B cell (primary cell): Measurements from ENCODE around the gene CYGB. TPM values are rescaled to one million over a fixed set of nuclear protein-coding genes. Genes with fewer than 3 reads are reported as not detected.
A peak's percentile ranks its signal among the peaks of the same experiment; 100 is the strongest.

Experiments
- ATAC-seq: fragments of 200-7000 bp; cut with Tn5 transposase; one replicate; pipeline ENCODE4 v1.10.0; 2021; ENCODE audit warnings: low read depth, mild to moderate bottlenecking, moderate number of reproducible peaks, moderate library complexity
- CTCF ChIA-PET: fragments of 350-600 bp; sonication (Branson Sonifier 250); formaldehyde crosslinking; loops from one replicate; lab custom pipeline; 2021; ENCODE audit warnings: antibody characterized with exemption, inconsistent platforms; lab: Charles Lee
- POLR2A ChIA-PET: fragments of 350-600 bp; sonication (Branson Sonifier 250); formaldehyde crosslinking; loops from one replicate; lab custom pipeline; 2021; ENCODE audit warnings: antibody characterized with exemption; lab: Charles Lee
- DNase-seq: peaks from one replicate; pipeline ENCODE4 v3.0.0; 2013
- H2AFZ ChIP-seq: 2 replicates; pipeline ENCODE4 v1.6.1; 2012; ENCODE audit warnings: mild to moderate bottlenecking, low read depth, low read length; ENCODE audit not compliant: insufficient read depth, poor library complexity, severe bottlenecking
- H3K27ac ChIP-seq, 2 donors: 1 replicate in 1 of 2; 2 replicates in 1 of 2; pipeline ENCODE4 v1.5.1; 2012 to 2013; ENCODE audit warnings: low read length in 2 of 2, mild to moderate bottlenecking in 2 of 2, moderate library complexity in 1 of 2
- H3K27me3 ChIP-seq, 4 experiments: fragments of 200-600 bp in 1 of 4; sonication (generic) in 1 of 4; replicated peaks in 1 of 4; 1 replicate in 2 of 4; 2 replicates in 2 of 4; pipeline versions ENCODE4 v1.6.1 to v1.7.0; 2013 to 2016; ENCODE audit warnings: low read length in 3 of 4, mild to moderate bottlenecking in 2 of 4, mixed read lengths in 1 of 4, moderate library complexity in 1 of 4; ENCODE audit not compliant: insufficient read depth in 4 of 4, control insufficient read depth in 3 of 4; ENCODE audit errors: control extremely low read depth in 1 of 4
- H3K36me3 ChIP-seq, 2 experiments: replicated peaks in 1 of 2; 1 replicate in 1 of 2; 2 replicates in 1 of 2; pipeline versions ENCODE4 v1.6.1 to v1.7.1; 2013; ENCODE audit warnings: low read length in 1 of 2; ENCODE audit not compliant: insufficient read depth in 2 of 2, control insufficient read depth in 1 of 2; ENCODE audit errors: control extremely low read depth in 1 of 2, extremely low read depth in 1 of 2
- H3K4me1 ChIP-seq, 2 donors: fragments of 200-600 bp in 1 of 2; sonication (generic) in 1 of 2; 1 replicate in 1 of 2; 2 replicates in 1 of 2; pipeline versions ENCODE4 v1.5.1 to v1.6.1; 2013 to 2017; ENCODE audit warnings: low read length in 2 of 2; ENCODE audit not compliant: control insufficient read depth in 2 of 2, insufficient read depth in 2 of 2
- H3K4me2 ChIP-seq: replicated peaks from 2 replicates; pipeline ENCODE3; 2012; ENCODE audit warnings: mild to moderate bottlenecking, low read depth, low read length; ENCODE audit not compliant: poor library complexity, severe bottlenecking
- H3K4me3 ChIP-seq, 5 experiments: fragments of 200-600 bp in 1 of 5; sonication (generic) in 1 of 5; 1 replicate in 3 of 5; 2 replicates in 2 of 5; pipeline versions ENCODE4 v1.5.1 to v1.7.0; 2011 to 2016; ENCODE audit warnings: low read length in 4 of 5, mild to moderate bottlenecking in 4 of 5, low read depth in 2 of 5, control low read depth in 1 of 5, moderate library complexity in 1 of 5; ENCODE audit not compliant: insufficient read depth in 1 of 5; ENCODE audit errors: control extremely low read depth in 1 of 5, extremely low read depth in 1 of 5
- H3K79me2 ChIP-seq: fragments of 200-600 bp; sonication (generic); one replicate; pipeline ENCODE4 v1.6.0; 2016; ENCODE audit warnings: low read length; ENCODE audit not compliant: control insufficient read depth, insufficient read depth
- H3K9ac ChIP-seq: fragments of 200-600 bp; sonication (generic); 2 replicates; pipeline ENCODE4 v1.6.1; 2017; ENCODE audit warnings: mild to moderate bottlenecking, low read length, moderate library complexity
- H3K9me3 ChIP-seq, 3 donors: one replicate each; pipeline versions ENCODE4 v1.6.1 to v1.7.1; 2013; ENCODE audit warnings: low read length in 2 of 3; ENCODE audit not compliant: control insufficient read depth in 2 of 3, insufficient read depth in 1 of 3; ENCODE audit errors: control extremely low read depth in 1 of 3
- H4K20me1 ChIP-seq: 2 replicates; pipeline ENCODE4 v1.6.0; 2012; ENCODE audit warnings: mild to moderate bottlenecking, low read length; ENCODE audit not compliant: insufficient read depth, control insufficient read depth, poor library complexity, severe bottlenecking
- H3K27ac Mint-ChIP-seq: one replicate; pipeline ENCODE4 v1.8.0; 2021; ENCODE audit warnings: mixed read lengths
- H3K27me3 Mint-ChIP-seq: one replicate; pipeline ENCODE4 v1.8.0; 2021; ENCODE audit warnings: mixed read lengths
- H3K4me1 Mint-ChIP-seq: one replicate; pipeline ENCODE4 v1.8.0; 2021; ENCODE audit warnings: mixed read lengths
- H3K4me3 Mint-ChIP-seq: one replicate; pipeline ENCODE4 v1.8.0; 2021; ENCODE audit warnings: mixed read lengths
- H3K9me3 Mint-ChIP-seq: one replicate; pipeline ENCODE4 v1.8.0; 2022; ENCODE audit warnings: mixed read lengths; ENCODE audit not compliant: insufficient read depth
- CTCF ChIP-seq: fragments of 200-600 bp; IDR thresholded peaks from one replicate; pipeline ENCODE4 v1.8.0; 2022; ENCODE audit warnings: antibody characterized with exemption, mild to moderate bottlenecking
- EZH2 ChIP-seq: IDR thresholded peaks from 2 replicates; pipeline ENCODE4 v1.6.1; 2012; ENCODE audit warnings: borderline replicate concordance, low read depth, mild to moderate bottlenecking, moderate library complexity, low read length; ENCODE audit not compliant: insufficient read depth, poor library complexity, severe bottlenecking
- WGBS: methylation state at CpG from one replicate; pipeline ENCODE4 v1.1.5; 2013; ENCODE audit warnings: missing lambda C conversion rate; ENCODE audit not compliant: insufficient coverage; 5-methylcytosine and 5-hydroxymethylcytosine counted together
- intact Hi-C: fragments of 100-400 bp; cut with micrococcal nuclease; formaldehyde crosslinking; loops from one replicate; pipeline ENCODE4 v1.10.0; 2022
- polyA plus RNA-seq: library from polyadenylated mRNA; depleted of rRNA; stranded (reverse); fragments of >200 nt; gene quantifications from 2 replicates; pipeline ENCODE4 v1.2.3, GENCODE V29; 2012
- total RNA-seq, 2 donors: library from RNA; stranded (reverse); fragments of 120-200 nt in 1 of 2; gene quantifications; 1 replicate in 1 of 2; 2 replicates in 1 of 2; pipeline versions ENCODE4 v1.2.3 to v1.2.4, GENCODE V29; 2013 to 2022

The CYGB gene
- total and polyA plus RNA-seq, 2 donors (not counting 1 experiment from before 2014, with no cell fraction given), result 0.42 to 2.7 TPM

DNA sequence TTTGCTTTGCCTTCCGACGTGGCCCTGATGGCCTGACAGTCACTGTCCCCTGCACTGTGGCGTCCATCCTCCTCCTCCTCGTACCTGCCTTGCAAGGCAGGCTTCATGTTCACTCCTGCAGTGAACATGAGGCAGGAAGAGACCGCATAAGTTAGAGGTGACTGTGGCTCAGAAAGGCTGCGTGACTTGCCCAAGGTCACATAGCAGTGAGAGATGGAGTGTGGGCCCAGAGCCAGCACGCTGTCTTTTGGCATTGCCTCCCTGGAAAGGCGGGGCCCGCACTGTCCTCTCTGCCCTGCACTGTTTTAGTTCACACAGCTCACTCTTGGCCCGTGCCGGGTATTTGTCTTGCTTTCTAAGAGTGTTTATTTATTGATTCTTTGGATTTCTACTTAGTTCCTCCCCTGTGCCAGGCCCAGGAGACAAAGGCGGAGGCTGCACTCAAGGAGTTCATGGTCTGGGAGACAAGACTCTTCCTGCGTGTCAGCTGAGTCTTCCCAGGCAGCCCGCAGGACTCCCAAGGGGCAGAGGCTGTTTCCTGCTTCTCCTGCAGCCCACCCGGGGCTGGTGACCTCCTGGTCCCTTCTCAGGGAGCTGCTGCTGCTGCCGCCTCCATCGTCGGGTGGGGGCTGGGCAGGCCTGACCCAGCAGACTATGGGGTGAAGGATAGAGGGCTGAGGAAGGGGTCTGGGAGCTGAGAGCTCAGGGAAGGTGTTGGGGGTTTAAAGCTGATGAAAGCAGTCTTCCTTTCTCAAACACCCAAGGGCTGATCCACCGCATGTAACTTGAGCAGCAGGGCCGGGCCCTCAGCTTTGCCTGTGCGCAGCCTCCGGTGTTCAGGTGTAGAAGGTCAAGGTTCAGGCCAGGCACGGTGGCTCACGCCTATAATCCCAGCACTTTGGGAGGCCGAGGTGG is 12.7 kb downstream of the CYGB start:
- 54% methylated on average over 23 of the region's 25 CpGs for WGBS
- H3K9ac ChIP-seq, result no peak overlapping the region
- CTCF ChIA-PET, result interaction anchor here (0.7 to 7.5 kb wide), 13 partner anchors 9 to 189 kb away, joined by 3 to 156 read pairs (median 22); partner anchors contain the start of genes AANAT, CYGB, MXRA7 and ST6GALNAC2

More for the DNA sequence above, 12.7 kb downstream of the CYGB start:
- no peaks in the 10 kb centered on the region for H3K36me3 ChIP-seq
- H3K27me3 ChIP-seq, result peaks cover 0 to 11% (median 1%) of the 10 kb centered on the region in 4 experiments
- peaks cover 41% of the 10 kb centered on the region for H3K4me1 Mint-ChIP-seq
- peak overlapping the region; percentile 84 for H3K27ac Mint-ChIP-seq
- no peaks in the 10 kb centered on the region for H3K9me3 Mint-ChIP-seq
- H2AFZ ChIP-seq, result peak overlapping the region; percentile 54
- H3K79me2 ChIP-seq, result peaks cover 5% of the 10 kb centered on the region
- no peak overlapping the region for H3K27ac ChIP-seq
- H3K27me3 Mint-ChIP-seq, result peaks cover 3% of the 10 kb centered on the region
- no peaks in the 10 kb centered on the region for H4K20me1 ChIP-seq
- no peak for TF ChIP-seq EZH2
- TF ChIP-seq CTCF, result no peak
- no peak overlapping the region for H3K4me3 Mint-ChIP-seq
- intact Hi-C loops, result loop anchor here (5.0 kb wide), 1 partner anchor 147 kb away; no protein-coding TSS in a partner anchor
- ATAC-seq (no peak), DNase-seq (no peak)
- POLR2A ChIA-PET, result no interaction called here
- H3K4me1 ChIP-seq, result peaks cover 35 to 46% of the 10 kb centered on the region in 2 donors
- H3K4me2 ChIP-seq, result peak overlapping the region; percentile 15
- H3K4me3 ChIP-seq, result no peak overlapping the region
- H3K9me3 ChIP-seq, result no peaks in the 10 kb centered on the region
